ENCODE results near the gene KIRREL3. TPM values are rescaled to one million over a fixed set of nuclear protein-coding genes. Genes with fewer than 3 reads are reported as not detected.

Gene KIRREL3
- total and polyA plus RNA-seq, 9 of the 15 experiments (the other 6 are each of a cell fraction or from before 2014, with no cell fraction given), result 0.04 to 0.10 TPM; not detected in 7

- 0% methylated on average over 8 of the region's 8 CpGs for WGBS (ENCODE audit: insufficient coverage, low coverage, missing lambda C conversion rate)
- H3K4me2 ChIP-seq (ENCODE audit: insufficient read depth, low read length), result no peak overlapping the region
- no peaks in the 10 kb centered on the region for H3K36me3 ChIP-seq (ENCODE audit: control insufficient read depth, insufficient read depth, low read length)
- no peak for DNase-seq (ENCODE audit: extremely low read depth in 1 of 4, low spot score in 3 of 4)
- peaks cover 8 to 18% of the 10 kb centered on the region in 2 experiments for H3K27me3 ChIP-seq (ENCODE audit: control insufficient read depth in 2 of 2, insufficient read depth in 2 of 2, low read length in 2 of 2)
- BruUV-seq (replicated peaks), result no TSS peak
- H3K9me1 ChIP-seq (ENCODE audit: control insufficient read depth, insufficient read depth, low read length), result no peaks in the 10 kb centered on the region
- in situ Hi-C loops (cut with MboI), result loop anchor here (10.0 kb wide), 1 partner anchor 372 kb away; no protein-coding TSS in a partner anchor
- no peak for ATAC-seq
- intact Hi-C loops (cut with micrococcal nuclease), result no loop called here
- H3K9ac ChIP-seq (ENCODE audit: insufficient read depth in 1 of 2, low read depth in 2 of 2, low read length in 2 of 2), result no peak overlapping the region
- no peaks in the 10 kb centered on the region for H3K9me3 ChIP-seq (replicated peaks; ENCODE audit: control insufficient read depth, insufficient read depth, low read depth, low read length)
- H3K27ac ChIP-seq (ENCODE audit: extremely low read depth, low read depth, low read length), result no peak overlapping the region
- H3K79me2 ChIP-seq (ENCODE audit: control insufficient read depth, insufficient read depth, low read length), result no peaks in the 10 kb centered on the region
- FAIRE-seq, result no peak
- ChIA-PET CTCF (ENCODE audit: low intra/inter-chr PET ratio) (no interaction called here), POLR2A (no interaction called here)
- no peaks in the 10 kb centered on the region for H3K4me1 ChIP-seq (replicated peaks in 1 of 2; ENCODE audit: control insufficient read depth in 2 of 2, insufficient read depth in 2 of 2, low read length in 2 of 2)
- 0 out of 2 replicates have a peak, but pooled peaks cover 5% of the 10 kb centered on the region for H4K20me1 ChIP-seq (replicated peaks; ENCODE audit: control insufficient read depth, insufficient read depth, low read length)
- H3K4me3 ChIP-seq, result no peak overlapping the region
- TF ChIP-seq XRCC5 (IDR thresholded peaks at IDR 0.05; ENCODE audit: low read depth, low read length), result no peak
- no peak for TF ChIP-seq MTA2 (IDR thresholded peaks at IDR 0.05; ENCODE audit: low read depth)
- TF ChIP-seq, protein P1, sequence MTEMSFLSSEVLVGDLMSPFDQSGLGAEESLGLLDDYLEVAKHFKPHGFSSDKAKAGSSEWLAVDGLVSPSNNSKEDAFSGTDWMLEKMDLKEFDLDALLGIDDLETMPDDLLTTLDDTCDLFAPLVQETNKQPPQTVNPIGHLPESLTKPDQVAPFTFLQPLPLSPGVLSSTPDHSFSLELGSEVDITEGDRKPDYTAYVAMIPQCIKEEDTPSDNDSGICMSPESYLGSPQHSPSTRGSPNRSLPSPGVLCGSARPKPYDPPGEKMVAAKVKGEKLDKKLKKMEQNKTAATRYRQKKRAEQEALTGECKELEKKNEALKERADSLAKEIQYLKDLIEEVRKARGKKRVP (CRISPR knock-in tag; IDR thresholded peaks at IDR 0.05), result no peak
- no peak for TF ChIP-seq GATA2 (CRISPR knock-in tag; IDR thresholded peaks at IDR 0.05)
- H2AFZ ChIP-seq (ENCODE audit: low read depth, low read length), result no peak overlapping the region
Observed at GRCh38 chr11:126612671-126613070, 387.9 kb downstream of the KIRREL3 start.

DNA sequence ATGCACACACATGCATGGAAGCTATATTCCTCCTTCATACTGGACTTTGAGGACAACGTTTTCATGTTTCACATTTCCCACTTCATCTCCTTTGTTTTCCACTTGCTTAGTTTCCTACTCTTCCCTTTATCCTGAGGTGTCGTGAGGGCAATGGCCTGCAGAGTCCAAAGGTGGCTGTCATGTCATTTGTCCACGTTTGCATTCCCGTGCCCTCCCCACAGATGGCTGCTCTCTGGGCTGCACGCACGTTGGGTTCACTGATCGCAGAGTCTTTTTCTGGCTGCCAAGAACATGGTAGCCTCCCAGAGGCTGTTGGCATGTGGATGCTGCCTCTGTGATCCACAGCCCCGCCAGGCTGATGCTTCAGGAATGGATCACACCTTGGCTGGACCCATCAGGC is 389.1 kb downstream of the KIRREL3 start:
- no peak overlapping the region for H2AFZ ChIP-seq (ENCODE audit: low read depth, low read length)
- H3K4me2 ChIP-seq (ENCODE audit: insufficient read depth, low read length), result no peak overlapping the region
- H3K9me1 ChIP-seq (ENCODE audit: control insufficient read depth, insufficient read depth, low read length), result no peaks in the 10 kb centered on the region
- intact Hi-C loops (cut with micrococcal nuclease) (no loop called here), in situ Hi-C loops (cut with MboI) (loop anchor here (10.0 kb wide), 1 partner anchor 373 kb away; no protein-coding TSS in a partner anchor)
- no peaks in the 10 kb centered on the region for H3K9me3 ChIP-seq (replicated peaks; ENCODE audit: control insufficient read depth, insufficient read depth, low read depth, low read length)
- H3K9ac ChIP-seq (ENCODE audit: insufficient read depth in 1 of 2, low read depth in 2 of 2, low read length in 2 of 2), result no peak overlapping the region
- H3K27ac ChIP-seq (ENCODE audit: extremely low read depth, low read depth, low read length), result no peak overlapping the region
- no peak overlapping the region for H3K4me3 ChIP-seq
- no TSS peak for BruUV-seq (replicated peaks)
- H3K27me3 ChIP-seq (ENCODE audit: control insufficient read depth in 2 of 2, insufficient read depth in 2 of 2, low read length in 2 of 2), result peaks cover 8 to 18% of the 10 kb centered on the region in 2 experiments
- TF ChIP-seq NCOA4 (IDR thresholded peaks at IDR 0.05; ENCODE audit: partially characterized antibody) (no peak), MYBL2 (IDR thresholded peaks at IDR 0.05; ENCODE audit: low read depth) (no peak), MYBL2 (CRISPR knock-in tag; IDR thresholded peaks at IDR 0.05; ENCODE audit: borderline replicate concordance) (no peak), POLR2AphosphoS2 (IDR thresholded peaks at IDR 0.05; ENCODE audit: low read length) (no peak), KDM5B (IDR thresholded peaks at IDR 0.05; ENCODE audit: insufficient replicate concordance, low read depth, low read length) (no peak), SRSF7 (optimal IDR thresholded peaks at IDR 0.05; ENCODE audit: low read depth, low read length) (no peak)
- no peaks in the 10 kb centered on the region for H3K4me1 ChIP-seq (replicated peaks in 1 of 2; ENCODE audit: control insufficient read depth in 2 of 2, insufficient read depth in 2 of 2, low read length in 2 of 2)
- 0% methylated on average over 8 of the region's 8 CpGs for WGBS (ENCODE audit: insufficient coverage, low coverage, missing lambda C conversion rate)
- FAIRE-seq (no peak), ATAC-seq (no peak), DNase-seq (ENCODE audit: extremely low read depth in 1 of 4, low spot score in 3 of 4) (no peak)
- H3K79me2 ChIP-seq (ENCODE audit: control insufficient read depth, insufficient read depth, low read length), result no peaks in the 10 kb centered on the region
- ChIA-PET POLR2A (interaction anchor here (0.9 kb wide), 1 partner anchor 17 kb away, joined by 4 read pairs; no protein-coding TSS in a partner anchor), CTCF (ENCODE audit: low intra/inter-chr PET ratio) (interaction anchor here (0.6 kb wide), 1 partner anchor 161 kb away, joined by 3 read pairs; no protein-coding TSS in a partner anchor)
- 0 out of 2 replicates have a peak, but pooled peaks cover 10% of the 10 kb centered on the region for H4K20me1 ChIP-seq (replicated peaks; ENCODE audit: control insufficient read depth, insufficient read depth, low read length)
- no peaks in the 10 kb centered on the region for H3K36me3 ChIP-seq (ENCODE audit: control insufficient read depth, insufficient read depth, low read length)

Measured in K562 (cell line).